ENCODE data around the gene ADAMTS14.

ADAMTS14 gene

DNA sequence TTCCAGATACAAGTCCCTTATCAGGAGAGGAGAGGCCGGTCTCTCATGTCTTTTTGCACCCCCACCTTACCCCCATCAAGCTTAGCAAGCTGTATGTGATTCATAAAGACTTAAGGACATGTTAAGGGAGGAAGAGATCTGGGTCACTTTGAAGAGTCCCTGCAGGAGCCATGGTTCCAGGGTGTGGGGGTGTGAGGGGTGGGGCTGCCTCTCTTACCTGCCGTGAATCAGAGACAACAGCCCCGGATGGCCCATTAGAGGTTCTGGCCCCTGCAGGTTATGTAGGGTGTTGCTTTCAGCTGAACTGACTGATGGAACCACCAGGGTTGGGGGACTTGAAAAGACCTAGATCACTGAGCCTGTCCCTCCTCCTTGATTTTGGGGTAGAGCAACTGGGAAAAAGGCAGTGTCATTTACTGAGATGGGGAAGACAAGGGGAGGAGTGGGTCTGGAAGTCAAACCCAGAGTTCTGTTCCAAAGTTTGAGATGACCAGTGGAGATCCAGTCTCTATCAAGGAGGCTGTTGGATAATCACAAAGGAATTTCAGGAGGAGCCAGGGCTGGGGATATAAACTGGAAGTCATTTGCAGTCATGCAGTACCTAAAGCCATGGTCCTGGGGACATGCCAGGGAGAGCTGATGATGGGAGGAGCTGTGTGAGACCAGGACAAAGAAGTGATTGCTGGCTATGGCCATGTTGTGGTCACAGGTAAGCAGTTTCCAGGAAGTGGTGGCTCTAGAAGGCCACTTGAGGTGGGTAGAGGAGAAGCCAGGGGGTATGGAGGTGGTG lies 23.1 kb downstream of the ADAMTS14 start:
- DNase-seq, result no peak

DNA sequence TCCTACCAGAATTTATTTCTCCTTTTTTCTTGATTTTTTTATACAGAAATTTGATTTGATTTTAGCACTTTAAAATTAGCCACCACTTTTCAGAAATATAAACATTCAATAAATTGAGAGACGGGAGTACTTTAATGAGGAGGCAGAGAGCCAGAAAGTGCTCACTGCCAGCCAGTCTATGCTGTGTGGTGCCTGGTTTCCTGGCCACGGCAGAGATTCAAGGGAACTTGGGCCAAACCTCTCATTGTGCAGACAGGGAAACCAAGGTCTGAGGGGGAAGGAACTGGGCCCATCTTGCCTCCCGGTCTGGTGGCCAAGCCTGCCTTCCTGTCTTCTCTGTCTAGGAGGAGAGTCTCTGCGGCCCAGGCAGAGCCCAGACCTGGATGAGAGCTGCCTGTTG lies 25.9 kb downstream of the ADAMTS14 start:
- DNase-seq, result no peak

DNA sequence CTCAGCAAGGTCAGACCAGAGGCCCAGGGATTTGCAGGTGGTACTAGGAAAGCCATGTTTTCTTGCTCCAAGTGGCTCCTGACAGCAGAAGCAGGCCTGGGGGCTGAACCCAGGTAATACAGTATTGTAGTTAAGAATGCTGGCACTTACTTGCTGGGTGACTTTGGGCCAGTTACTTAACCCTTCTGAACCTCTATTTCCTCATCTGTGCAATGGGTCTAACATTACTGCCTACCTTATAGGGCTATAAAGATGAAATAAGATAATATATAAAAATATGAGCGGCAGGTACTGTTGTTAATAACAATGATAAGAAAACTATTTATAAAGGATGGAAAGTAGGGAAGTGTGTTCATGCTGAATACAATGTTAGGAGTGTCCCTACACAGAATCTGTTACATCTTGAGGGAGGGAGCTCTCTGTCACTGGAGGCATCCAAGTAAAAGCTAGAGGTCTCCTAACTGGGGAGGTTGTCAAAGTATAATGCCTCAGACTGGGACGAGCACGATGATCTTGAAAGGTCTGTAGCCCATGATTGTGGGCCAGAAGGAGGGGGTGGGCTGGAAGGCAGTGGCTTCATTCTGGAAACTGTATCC lies 26.9 kb downstream of the ADAMTS14 start:
- no peak for DNase-seq

DNA sequence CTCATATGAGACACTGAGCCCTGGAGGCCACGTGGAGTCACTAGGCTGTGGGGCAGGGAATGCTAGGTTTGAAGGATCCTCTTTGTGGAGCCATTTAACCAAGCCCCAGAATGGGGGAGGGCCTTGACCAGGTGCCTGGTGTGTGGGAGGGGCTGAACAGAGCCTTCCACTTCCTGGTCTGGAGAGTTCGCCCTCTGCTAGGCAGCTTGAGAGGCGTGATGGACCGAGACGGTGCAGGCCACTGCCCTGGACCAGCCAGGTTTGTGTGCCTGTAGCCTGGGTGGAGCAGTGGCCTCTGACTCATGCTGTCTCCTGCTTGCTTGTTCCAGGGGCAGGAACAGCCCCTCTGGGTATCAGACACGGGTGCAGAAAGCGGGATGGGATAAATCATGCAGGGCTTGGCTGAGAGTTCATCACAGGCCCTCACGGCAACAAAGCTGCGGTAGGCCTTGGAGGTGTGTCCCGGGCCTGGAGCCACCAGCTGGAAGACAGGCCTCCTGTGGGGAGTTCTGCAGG lies 27.4 kb downstream of the ADAMTS14 start:
- DNase-seq, result no peak

DNA sequence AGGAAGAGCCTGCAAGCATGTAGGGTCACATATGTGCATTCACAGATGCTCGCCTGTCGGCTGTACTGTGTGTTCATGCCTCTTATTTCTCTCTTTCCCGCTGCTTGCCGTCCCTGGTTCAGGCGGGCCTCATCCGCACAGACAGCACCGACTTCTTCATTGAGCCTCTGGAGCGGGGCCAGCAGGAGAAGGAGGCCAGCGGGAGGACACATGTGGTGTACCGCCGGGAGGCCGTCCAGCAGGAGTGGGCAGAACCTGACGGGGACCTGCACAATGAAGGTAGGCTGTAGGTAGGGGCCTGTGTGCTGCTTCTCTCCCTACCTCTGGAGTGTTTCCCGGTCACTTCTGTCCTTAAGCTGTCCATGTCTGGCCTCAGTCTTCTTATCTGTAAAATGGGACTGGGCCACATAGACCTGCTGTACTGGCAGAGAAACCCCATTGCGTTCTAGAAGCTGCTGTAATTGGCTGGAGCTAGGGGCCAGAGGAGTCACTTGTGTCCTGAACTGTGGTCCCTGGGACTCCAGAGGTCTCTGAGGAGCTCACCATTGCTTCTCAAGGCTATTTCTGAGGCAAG lies 30.0 kb downstream of the ADAMTS14 start:
- DNase-seq, result no peak

DNA sequence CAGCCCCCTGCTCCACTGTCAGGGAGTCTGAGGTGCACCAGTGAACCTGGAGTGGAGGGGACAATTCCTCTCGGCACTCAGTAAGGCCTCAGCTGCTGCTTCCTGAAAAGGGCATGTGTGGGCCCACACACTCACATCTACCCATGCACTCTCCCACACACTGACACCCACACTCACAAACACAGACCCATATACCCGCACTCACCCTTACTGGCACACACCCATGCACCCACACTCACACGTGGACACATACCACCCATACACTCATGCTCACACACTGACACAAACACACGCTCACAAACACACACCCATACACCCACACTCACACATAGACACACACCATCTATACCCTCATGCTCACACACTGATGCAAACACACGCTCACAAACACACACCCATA lies 31.9 kb downstream of the ADAMTS14 start:
- no peak for DNase-seq

DNA sequence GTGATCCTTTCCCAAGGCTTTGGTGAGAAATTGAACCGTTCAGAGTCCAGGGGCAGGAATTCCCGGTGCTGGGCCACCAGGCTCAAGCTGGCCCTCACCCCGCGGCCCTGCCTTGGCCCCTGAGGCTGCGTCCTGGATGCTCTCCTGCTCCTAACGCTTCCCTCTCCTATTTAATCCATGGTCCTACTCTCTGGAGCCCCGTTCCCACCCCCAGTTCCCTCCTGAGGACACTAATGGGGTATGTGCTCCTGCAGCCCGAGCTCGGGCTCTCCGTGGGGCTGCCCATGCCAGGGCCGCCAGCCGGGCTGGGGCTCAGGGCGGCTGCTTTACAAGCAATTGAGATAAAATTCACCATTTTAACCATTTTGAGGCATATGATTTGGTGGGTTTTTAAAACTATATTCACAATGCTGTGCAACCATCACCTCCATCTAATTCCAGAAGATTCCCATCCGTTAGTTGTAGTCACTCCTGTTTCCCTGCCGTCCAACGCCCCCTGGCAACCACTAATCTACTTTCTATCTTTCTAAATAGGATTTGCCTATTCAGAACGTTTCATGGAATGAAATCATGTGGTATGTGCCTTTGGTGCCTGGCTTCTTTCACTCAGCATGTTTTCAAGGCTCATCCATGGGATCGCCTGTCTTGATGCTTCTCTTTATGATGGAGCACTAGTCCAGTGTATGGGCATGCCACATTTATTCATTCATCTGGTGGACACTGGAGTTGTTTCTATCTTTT lies 33.0 kb downstream of the ADAMTS14 start:
- DNase-seq, result no peak

DNA sequence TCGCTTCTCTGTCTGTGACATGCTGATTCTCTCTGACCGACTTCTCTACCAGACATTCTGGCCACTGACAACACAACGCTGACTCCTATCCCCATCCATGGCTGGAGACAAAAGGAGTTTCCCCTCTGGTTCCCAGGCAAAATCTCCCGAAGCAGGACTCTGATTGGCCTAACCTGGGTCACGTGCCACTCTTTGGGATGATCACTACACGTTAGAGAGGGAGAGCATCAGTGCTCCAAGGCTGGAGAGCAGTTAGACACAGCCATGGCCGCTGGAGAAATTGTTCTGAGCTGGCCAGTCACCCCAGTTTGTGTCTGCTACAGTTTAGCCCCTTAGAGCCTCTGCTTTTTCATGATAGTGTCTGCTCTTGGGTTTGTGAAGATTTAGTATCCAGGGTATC lies 38.9 kb downstream of the ADAMTS14 start:
- DNase-seq, result no peak

DNA sequence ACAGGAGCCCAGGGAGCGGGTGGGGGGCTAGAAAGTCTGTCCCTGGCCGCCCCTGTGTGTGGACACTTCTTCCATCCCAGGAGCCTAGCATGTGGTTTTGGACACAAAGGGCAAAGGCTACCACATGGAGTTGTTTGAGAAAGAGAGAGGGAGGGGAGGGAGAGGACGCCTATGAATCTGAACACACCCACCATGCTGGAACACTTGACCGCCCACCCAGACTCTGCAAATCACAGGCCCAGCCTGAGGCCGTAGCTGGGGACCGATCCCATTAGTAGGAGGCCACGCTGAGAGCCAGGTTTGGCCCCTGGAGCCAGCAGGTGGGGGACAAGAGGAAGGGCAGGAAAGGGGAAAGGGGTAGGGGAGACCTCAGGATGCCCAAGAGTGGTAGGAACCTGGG lies 39.6 kb downstream of the ADAMTS14 start:
- no peak for DNase-seq

DNA sequence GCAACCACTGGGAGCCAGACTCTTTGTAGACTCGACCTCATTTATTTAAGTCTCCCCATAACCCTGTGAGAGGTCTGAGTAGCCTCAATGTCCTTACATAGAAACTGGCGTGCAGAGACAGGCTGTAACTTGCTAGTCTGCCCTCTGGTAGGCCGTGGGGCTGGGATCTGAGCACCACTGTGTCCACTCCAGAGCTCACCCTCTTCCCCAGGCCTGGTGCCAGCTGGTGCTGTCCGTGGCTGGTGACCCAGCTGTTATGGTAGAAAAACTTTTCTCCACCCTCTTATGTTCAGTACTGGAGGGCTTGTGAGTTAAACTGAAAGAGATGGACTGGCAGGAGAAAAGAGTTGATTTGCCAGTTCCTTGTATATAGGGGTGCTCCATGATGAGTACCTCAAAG lies 41.9 kb downstream of the ADAMTS14 start:
- no peak for DNase-seq

DNA sequence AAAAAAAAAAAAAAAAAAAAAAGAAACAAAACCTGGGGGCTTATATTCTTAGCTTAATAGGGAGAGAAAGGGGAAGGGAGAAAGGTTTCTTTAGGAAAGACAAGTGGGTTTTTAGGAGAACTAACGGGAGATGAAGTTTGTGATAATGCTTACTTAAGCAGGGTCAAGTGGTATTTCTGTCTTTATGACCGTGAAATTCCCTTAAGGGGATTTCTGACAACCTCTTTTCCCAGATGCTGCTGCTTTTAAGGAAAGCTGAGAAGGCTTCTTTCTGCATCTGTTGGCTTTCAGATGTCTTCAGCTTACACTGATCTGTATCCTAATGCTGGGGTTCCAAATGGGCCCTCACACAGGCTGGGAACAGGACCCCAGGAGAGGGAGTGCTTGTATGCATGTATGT lies 42.6 kb downstream of the ADAMTS14 start:
- no peak for DNase-seq

DNA sequence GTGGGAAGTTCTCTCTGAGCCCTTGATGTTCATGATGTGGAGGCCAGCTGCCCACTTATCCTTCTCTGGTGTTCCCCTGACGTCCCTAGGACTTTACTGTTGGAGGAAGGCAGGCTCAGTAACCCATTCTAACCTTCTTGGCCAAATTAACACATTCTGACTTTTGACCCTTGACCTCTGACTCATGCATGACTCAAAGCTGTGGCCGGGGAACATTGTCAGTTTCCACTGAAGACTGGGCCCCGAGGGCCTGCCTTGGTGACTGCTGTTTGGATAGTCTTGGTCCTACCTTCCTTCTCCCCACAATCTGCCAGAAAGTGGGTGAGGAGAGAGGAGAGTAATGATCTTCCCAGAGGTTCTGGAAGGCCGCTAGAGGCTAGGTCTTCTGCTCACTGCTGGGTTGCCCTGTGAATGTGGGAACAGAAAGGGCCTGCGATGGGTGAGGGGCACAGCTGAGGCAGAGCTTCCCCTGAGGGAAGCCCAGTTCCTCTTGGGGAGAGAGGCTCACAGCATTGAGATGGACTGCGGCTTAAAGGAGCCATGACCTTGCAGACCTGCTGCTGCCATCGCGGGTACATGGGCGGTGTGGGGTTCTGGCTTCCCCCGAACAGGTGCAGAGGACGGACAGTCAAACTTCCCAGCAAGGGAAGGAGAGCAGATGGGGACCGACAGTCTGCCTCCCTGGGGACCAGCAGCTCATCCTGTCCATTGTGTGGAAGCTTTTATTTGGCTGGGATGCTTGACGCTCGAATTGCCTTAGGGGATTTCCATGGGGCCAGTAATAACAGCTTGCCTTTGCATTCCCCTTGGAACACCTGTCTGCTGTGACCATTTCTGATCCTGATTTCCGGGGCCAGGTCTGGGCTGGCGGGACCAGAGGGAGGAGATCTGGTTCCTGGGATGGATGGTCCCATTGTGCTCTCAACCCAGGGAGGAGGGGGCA lies 43.8 kb downstream of the ADAMTS14 start:
- DNase-seq, result peak; percentile 75

DNA sequence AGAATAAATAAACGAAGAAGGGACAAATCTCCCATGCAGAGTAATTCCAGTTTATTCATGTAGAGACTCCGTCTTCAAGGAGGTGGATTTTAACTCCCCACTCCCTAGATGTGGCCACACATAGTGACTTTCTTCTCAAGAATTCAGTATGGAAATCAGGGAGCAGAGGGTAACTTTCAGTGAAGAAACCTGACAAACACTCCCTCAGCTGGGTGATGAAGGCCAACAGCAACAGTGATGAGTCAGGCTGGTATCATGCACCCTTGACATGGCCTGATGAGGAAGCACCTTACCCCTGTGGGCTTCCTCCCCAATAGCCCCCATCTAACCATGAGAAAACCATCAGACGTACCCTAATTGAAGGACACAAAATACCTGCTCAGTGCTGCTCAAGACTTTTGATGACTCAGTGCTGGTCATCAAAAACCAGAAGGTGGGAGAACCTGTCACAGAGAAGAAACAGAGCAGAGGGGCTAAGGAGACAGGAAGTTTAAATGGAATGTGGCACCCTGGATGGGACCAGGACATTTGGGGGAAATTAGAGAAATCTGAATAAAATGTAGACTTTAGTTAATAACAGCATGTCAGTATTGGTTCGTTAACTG lies 50.6 kb downstream of the ADAMTS14 start:
- peak; percentile 70 for DNase-seq

DNA sequence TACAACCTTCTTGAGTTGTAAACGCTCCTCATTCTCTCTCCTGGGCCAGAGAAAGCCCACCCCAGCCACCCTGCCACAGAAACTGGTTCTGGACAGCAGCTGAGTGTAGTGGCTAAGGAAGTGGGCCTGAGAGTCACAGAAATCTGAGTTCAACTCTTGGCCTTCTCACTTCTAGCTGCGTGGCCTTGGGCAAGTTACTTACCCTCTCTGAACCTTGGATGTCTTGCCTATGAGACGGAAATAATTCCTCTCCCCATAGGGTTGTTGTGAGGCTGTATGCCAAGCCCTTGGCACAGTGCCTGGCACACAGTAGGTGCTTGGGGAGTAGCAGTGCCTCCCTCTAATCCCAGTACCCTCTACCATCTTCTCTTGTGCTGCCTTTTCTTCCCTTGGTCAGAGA lies 51.5 kb downstream of the ADAMTS14 start:
- DNase-seq, result no peak

DNA sequence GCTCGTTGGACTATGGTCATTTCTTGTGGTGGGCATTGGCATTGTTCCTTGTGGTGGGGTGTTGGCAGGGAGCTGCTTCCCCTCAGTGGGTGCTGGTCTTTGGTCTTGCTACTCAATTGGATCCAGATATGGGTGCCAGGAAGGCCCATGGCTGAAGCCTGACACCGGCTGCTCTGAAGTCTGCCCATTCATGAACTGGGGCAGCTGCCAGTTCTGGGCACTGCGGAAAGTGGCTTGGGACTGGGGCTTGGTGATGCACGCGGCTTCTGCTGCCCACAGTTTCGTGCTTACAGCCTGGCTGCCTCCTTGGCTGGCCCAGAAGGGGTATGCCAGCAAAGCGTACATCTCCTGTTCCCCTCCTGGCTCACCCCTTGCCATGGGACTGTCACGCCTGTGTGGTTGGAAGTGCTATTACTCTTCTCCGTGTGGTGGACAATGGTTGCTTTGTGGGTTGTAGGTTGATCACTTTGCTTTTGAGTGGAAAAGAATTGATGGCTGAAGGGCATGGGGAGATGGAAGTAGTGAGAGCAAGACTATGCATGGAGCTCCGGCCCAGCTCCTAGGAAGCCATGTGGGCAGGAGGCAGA lies 54.7 kb downstream of the ADAMTS14 start:
- no peak for DNase-seq

DNA sequence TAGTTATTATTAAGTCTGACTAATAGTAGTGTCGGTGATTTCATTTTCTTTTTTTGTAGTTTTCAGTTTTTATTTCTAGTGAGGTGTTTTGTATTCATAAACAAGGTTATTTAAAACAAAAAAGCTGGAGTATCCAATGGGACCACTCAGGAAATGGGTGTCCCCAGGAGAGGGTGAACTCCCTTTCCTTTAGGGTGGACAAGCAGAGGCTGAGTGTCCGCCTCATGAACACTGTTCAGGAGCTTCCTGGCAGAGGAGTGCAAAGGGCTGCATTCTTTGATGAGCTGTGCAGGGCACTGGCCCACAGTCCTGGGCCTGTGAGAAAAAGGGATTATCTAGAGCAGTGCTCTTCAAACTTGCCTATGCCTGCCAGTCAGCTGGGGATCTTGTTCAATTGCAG lies 56.0 kb downstream of the ADAMTS14 start:
- DNase-seq, result no peak

DNA sequence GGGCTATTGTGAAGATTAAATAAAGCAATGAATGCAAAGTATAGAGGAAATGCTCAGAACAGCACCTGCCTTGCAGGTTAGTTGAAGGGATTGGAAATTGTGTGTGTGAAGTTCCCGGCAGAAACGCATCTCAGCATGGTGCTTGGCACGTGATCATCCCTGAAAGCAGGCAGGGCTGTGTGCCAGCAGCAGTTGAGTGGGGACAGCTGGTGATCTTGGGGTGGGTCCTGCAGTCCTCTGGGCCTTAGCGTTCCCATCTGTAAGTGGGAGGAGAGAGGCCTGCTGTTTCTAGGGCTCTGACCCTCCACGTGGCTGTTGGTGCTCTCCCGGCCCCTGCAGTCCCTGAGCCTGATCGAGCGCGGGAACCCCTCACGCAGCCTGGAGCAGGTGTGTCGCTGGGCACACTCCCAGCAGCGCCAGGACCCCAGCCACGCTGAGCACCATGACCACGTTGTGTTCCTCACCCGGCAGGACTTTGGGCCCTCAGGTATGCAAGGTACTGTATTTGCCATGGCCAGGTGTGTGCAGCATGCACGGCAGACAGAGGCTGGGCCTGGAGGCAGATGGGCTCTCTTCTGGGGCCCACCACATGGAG lies 57.6 kb downstream of the ADAMTS14 start:
- no peak for DNase-seq

DNA sequence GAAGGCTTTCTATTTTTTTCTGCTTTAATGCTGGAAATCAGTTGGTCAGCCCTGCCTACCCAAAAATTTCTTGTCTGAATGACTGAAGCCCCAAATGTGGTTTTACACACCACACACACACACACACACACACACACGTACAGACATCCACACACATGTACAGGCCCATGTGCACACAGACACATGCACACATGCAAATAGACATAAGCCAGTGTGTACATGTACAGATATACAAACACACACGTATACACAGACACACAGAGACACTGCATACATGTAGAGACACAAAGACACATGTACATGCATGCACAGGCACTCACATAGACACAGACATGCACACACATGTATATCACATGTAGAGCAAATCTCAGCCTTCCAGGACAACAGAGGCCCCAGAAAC lies 58.6 kb downstream of the ADAMTS14 start:
- DNase-seq, result no peak

DNA sequence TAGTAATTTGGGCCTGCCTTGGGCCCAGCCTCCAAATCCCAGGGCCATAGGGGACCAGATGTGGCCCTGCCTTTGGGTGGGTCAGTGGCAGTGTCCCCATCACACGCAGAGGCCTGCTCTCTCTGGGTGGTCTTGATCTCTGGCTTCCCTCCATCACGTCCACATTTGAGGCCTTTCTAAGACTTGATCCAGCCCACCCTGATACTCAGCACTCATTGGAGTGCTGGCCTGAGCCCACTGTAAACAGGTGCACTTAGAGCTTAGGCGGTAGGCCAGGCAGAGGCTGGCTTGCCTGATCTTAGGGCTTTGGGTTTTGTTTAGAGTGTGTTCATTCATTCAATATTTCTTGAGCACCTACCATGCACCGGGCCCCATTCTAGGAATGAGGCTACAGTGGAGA lies 60.3 kb downstream of the ADAMTS14 start:
- no peak for DNase-seq

DNA sequence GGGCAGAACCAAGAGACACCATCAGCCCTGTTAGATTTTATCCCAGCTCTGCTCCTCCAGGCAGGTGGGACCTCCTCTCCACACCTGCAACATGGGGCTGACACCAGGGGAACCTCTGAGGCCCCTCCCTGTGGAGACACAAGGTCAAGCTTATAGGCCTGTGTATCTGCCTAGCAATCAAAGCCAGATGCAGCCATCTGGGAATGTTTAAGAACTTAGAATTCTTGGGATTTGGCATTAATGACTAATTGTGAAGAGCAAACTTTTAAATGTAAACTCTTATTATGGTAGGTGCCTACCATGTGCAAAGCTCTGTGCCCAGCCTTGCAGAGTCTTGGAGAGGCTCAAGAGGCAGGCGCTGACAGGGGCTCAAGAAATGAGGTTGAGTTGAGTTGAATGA lies 60.7 kb downstream of the ADAMTS14 start:
- DNase-seq, result peak; percentile 10

DNA sequence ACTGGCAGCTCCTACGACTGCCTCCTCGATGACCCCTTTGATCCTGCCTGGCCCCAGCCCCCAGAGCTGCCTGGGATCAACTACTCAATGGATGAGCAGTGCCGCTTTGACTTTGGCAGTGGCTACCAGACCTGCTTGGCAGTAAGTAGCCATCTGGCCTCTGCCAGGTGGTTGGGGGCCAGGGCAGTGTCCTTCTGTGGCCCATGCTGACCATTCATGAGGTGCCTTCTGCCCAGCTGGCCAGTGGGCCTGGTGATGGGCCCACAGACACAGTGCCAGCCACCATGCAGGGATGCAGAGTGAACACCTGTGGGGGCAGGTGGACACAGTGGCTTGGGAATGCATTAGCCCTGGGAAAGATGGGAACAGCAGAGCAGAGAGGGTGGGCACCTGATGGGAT lies 62.9 kb downstream of the ADAMTS14 start:
- DNase-seq, result no peak

All from HCEC 1CT (cell line).